ENCODE data around the gene ZNF565.
A peak's percentile ranks its signal among the peaks of the same experiment; 100 is the strongest.

Gene ZNF565

DNA sequence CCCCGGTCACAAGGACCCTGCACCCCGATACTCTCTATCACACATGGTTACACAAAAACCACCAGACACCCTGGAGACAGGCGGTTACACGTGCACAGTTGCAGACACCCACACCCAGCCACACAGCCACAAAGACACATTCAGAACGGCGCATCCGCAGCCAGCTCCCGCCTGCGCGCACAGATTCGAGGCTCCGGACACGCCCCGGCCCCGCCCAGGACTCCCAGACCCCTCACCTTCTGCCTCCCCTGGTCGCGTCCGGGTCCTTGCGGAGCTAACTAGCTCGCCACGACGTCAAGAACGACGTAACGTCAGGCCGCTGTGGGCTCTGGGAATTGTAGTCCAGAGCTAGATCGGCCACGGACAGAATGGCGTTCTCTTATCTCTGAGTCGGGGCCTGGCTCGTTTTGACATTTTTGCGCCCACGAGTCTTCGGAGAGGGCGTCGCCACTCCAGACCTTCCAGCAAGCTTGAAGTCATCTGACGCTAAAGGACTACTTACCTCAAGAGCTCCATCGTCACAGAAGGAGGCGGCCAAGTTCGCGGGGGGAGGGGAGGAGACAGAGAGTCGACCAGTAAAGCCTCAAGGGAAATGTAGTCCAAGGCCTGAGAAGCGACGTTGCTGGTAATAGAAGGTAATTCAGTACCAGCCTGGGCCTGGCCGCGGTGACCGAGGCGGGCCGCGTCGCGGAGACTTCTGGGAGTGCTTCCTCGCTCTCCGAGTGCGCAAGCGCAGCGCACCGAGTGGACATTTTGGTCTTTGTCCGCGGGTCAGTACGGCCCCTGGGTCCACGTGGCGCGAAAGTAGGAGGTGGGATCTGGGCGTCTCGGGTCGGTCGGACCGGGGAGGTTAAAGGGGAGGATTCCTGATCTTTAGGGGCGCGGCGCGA, at the start of gene ZNF565, which contains the start of gene ZNF146:
Gene ZNF565, minus strand, starts transcription at position 280 of the 890 bp plus-strand sequence. CDS start 12,680 bp downstream, outside the sequence.
Gene ZNF146, plus strand, starts transcription at position 721 of the 890 bp plus-strand sequence. CDS start 21,335 bp downstream, outside the sequence.
- Histone ChIP-seq H3K27ac (ENCODE audit: low read depth, low read length) (peak within 1 kb of the TSS; percentile 89), H3K9me3 (ENCODE audit: control insufficient read depth, insufficient read depth, low read depth, low read length) (no peaks in the 10 kb centered on the region), H3K4me1 (ENCODE audit: control insufficient read depth, insufficient read depth, low read length) (peaks cover 5% of the 10 kb centered on the region), H3K9ac (ENCODE audit: low read length) (peak within 1 kb of the TSS; percentile 97), H3K36me3 (ENCODE audit: control insufficient read depth, insufficient read depth, low read length) (peaks cover 18% of the 10 kb centered on the region), H3K27me3 (ENCODE audit: control insufficient read depth, insufficient read depth, low read length) (no peaks in the 10 kb centered on the region), H3K4me3 (ENCODE audit: low read depth, low read length) (peak within 1 kb of the TSS; percentile 79)

DNA sequence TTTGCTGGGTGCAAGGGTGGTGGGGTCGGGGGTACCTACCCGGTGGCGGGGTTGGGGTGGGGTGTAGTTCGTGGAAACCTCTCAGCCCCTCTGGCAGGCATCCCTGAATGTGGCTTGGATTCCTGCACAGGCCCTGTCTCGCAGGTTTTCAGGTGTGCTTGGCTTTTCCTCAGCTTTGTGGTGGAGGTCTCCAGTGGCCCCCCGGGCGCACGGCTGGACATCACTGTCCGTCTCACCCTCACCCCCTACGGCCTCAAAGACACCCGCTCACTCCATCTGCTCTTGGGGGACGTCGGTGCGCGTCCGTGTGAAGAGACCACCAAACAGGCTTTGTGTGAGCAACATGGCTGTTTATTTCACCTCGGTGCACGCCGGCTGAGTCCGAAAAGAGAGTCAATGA, 44.7 kb upstream of the ZNF565 start:
- Histone ChIP-seq H3K27ac (ENCODE audit: low read depth, low read length) (no peak overlapping the region), H3K36me3 (ENCODE audit: control insufficient read depth, insufficient read depth, low read length) (no peaks in the 10 kb centered on the region), H3K9me3 (ENCODE audit: control insufficient read depth, insufficient read depth, low read depth, low read length) (0 out of 2 replicates have a peak, but pooled peaks cover 3% of the 10 kb centered on the region), H3K9ac (ENCODE audit: low read length) (no peak overlapping the region), H3K4me1 (ENCODE audit: control insufficient read depth, insufficient read depth, low read length) (no peaks in the 10 kb centered on the region), H3K4me3 (ENCODE audit: low read depth, low read length) (no peak overlapping the region), H3K27me3 (ENCODE audit: control insufficient read depth, insufficient read depth, low read length) (no peaks in the 10 kb centered on the region)

DNA sequence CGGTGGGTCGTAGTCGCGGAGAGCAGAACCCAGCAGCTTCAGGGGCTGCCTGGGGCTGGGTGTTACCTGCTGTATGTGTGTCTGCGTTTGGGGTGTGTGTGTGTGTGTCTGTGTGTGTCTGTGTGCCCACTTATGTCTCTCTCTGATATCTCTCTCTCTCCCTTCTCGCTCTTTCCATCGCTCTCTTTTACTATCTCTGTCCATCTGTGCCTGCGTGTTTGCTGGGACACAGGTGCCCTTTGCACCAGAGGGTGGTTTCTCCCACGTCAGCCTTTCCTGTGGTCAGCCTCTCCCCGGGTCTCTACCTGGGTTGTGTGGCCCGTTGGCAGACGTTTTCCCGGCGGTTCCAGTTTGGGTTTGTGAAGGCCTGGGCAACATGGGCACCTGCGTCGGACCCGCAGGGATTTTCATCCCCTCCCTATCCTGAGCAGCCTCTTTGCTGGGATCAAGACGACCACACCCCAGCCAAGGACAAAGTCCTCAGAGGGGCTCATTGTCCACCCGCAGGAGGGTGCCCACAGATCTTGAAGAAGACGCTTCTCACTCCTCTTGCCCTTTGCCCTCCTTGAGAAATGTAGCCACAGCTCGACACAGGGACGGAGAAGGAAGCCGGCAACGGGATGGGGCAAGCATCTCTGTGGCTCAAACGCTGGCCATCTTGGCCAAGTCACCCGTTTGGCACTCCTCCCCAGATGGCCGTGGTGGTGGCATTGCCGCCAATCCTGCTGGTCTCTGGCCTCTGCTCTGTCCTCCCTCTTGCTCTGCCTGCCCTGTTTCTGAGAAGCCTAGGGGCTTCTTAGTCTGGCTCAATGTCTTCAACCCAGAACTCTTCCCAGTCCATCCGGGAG, 43.8 kb upstream of the ZNF565 start:
- H3K4me3 ChIP-seq (ENCODE audit: low read depth, low read length) = peak overlapping the region; percentile 57

DNA sequence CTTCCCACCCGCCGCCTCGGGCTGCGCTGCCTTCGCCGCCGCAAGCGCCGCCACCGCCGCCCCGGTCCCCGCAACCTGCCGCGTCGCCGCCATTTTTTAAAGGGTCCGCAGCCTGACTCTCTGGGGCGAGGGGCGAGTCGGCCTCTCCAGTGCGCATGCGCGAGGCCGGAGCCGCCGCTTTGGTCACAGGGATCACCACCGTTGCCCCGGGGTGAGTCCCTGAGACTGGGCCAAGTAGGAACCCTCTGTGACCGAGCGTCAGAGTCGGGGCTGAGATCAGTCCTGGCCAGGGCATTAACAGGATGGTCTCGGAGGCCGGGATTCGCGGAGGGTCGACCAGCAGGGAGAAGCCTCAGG, 43.0 kb upstream of the ZNF565 start:
- Histone ChIP-seq H3K36me3 (ENCODE audit: control insufficient read depth, insufficient read depth, low read length) (no peaks in the 10 kb centered on the region), H3K27ac (ENCODE audit: low read depth, low read length) (no peak overlapping the region; the same call in 1 of the 2 replicates), H3K4me3 (ENCODE audit: low read depth, low read length) (peak overlapping the region; percentile 57), H3K9ac (ENCODE audit: low read length) (peak overlapping the region; percentile 58), H3K4me1 (ENCODE audit: control insufficient read depth, insufficient read depth, low read length) (no peaks in the 10 kb centered on the region), H3K9me3 (ENCODE audit: control insufficient read depth, insufficient read depth, low read depth, low read length) (0 out of 2 replicates have a peak, but pooled peaks cover 4% of the 10 kb centered on the region), H3K27me3 (ENCODE audit: control insufficient read depth, insufficient read depth, low read length) (no peaks in the 10 kb centered on the region)

More for the DNA sequence above, 43.8 kb upstream of the ZNF565 start:
- Histone ChIP-seq H3K27me3 (ENCODE audit: control insufficient read depth, insufficient read depth, low read length) (no peaks in the 10 kb centered on the region), H3K9ac (ENCODE audit: low read length) (no peak overlapping the region), H3K4me1 (ENCODE audit: control insufficient read depth, insufficient read depth, low read length) (no peaks in the 10 kb centered on the region), H3K9me3 (ENCODE audit: control insufficient read depth, insufficient read depth, low read depth, low read length) (0 out of 2 replicates have a peak, but pooled peaks cover 3% of the 10 kb centered on the region), H3K27ac (ENCODE audit: low read depth, low read length) (no peak overlapping the region), H3K36me3 (ENCODE audit: control insufficient read depth, insufficient read depth, low read length) (no peaks in the 10 kb centered on the region)

DNA sequence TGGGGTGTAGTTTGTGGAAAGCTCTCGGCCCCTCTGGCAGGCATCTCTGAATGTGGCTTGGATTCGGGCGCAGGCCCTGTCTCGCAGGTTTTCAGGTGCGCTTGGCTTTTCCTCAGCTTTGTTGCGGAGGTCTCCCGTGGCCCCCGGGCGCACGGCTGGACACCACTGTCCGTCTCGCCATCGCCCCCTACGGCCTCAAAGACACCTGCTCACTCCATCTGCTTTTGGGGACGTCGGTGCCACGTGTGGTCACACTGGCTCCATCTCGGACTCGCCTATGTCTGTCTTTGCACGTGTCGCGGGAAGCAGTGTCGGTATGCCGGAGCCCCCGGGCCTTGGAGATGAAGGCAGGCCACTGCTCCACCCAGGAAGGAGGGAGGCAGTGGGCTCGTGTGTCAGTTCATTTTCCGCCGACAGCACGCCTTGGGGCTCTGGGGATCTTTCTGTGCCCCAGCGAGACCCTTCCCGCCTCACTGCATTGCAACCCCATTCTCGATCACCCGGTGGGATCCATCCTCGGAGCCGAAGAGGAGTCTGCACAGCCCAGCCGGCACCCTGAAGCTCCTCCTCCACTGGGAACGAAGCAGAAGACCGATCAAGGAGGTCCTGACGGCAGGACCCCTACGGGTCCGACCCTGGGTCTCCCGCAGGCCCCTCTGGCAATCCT, 42.5 kb upstream of the ZNF565 start:
- Histone ChIP-seq H3K4me1 (ENCODE audit: control insufficient read depth, insufficient read depth, low read length) (no peaks in the 10 kb centered on the region), H3K36me3 (ENCODE audit: control insufficient read depth, insufficient read depth, low read length) (no peaks in the 10 kb centered on the region), H3K9me3 (ENCODE audit: control insufficient read depth, insufficient read depth, low read depth, low read length) (0 out of 2 replicates have a peak, but pooled peaks cover 6% of the 10 kb centered on the region), H3K9ac (ENCODE audit: low read length) (peak overlapping the region; percentile 58), H3K27ac (ENCODE audit: low read depth, low read length) (no peak overlapping the region; the same call in 1 of the 2 replicates), H3K4me3 (ENCODE audit: low read depth, low read length) (peak overlapping the region; percentile 57), H3K27me3 (ENCODE audit: control insufficient read depth, insufficient read depth, low read length) (no peaks in the 10 kb centered on the region)

DNA sequence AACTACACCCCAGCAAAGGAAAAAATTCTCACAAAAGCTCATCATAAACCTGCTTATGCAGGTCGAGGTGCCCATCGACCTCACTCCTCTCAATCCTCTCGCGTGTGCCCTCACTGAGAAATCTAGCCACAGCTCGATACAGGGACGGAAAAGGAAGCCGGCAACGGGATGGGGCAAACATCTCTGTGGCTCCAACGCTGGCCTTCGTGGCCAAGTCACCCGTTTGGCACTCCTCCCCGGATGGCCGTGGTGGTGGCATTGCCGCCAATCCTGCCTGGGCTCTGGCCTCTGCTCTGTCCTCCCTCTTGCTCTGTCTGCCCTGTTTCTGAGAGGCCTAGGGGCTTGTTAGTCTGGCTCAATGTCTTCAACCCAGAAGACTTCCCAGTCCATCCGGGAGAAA, 41.6 kb upstream of the ZNF565 start:
- Histone ChIP-seq H3K36me3 (ENCODE audit: control insufficient read depth, insufficient read depth, low read length) (no peaks in the 10 kb centered on the region), H3K4me3 (ENCODE audit: low read depth, low read length) (no peak overlapping the region), H3K27me3 (ENCODE audit: control insufficient read depth, insufficient read depth, low read length) (no peaks in the 10 kb centered on the region), H3K4me1 (ENCODE audit: control insufficient read depth, insufficient read depth, low read length) (no peaks in the 10 kb centered on the region), H3K27ac (ENCODE audit: low read depth, low read length) (no peak overlapping the region), H3K9me3 (ENCODE audit: control insufficient read depth, insufficient read depth, low read depth, low read length) (0 out of 2 replicates have a peak, but pooled peaks cover 6% of the 10 kb centered on the region), H3K9ac (ENCODE audit: low read length) (no peak overlapping the region)

DNA sequence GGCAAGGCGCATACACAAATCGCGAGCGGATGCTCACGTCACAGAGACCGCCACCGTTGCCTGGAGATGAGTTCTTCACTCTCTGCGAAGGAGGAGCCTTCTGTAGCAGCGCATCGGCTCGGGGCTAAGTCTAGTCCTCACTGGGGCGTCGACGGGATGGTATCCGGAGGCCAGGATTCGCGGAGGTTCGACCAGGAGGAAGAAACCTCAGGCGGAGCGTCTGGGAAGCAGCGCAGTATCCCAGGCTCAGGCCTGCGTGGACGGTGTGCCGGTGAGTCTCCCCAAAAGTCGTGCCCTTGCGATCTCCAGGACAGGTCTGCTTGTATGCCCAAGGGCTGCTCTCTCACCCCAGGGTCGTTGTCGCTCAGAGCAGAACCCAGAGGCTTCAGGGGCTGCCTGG, 40.9 kb upstream of the ZNF565 start:
- Histone ChIP-seq H3K4me3 (ENCODE audit: low read depth, low read length) (no peak overlapping the region), H3K9ac (ENCODE audit: low read length) (no peak overlapping the region), H3K36me3 (ENCODE audit: control insufficient read depth, insufficient read depth, low read length) (no peaks in the 10 kb centered on the region), H3K4me1 (ENCODE audit: control insufficient read depth, insufficient read depth, low read length) (no peaks in the 10 kb centered on the region), H3K27me3 (ENCODE audit: control insufficient read depth, insufficient read depth, low read length) (no peaks in the 10 kb centered on the region), H3K9me3 (ENCODE audit: control insufficient read depth, insufficient read depth, low read depth, low read length) (0 out of 2 replicates have a peak, but pooled peaks cover 6% of the 10 kb centered on the region), H3K27ac (ENCODE audit: low read depth, low read length) (no peak overlapping the region)

DNA sequence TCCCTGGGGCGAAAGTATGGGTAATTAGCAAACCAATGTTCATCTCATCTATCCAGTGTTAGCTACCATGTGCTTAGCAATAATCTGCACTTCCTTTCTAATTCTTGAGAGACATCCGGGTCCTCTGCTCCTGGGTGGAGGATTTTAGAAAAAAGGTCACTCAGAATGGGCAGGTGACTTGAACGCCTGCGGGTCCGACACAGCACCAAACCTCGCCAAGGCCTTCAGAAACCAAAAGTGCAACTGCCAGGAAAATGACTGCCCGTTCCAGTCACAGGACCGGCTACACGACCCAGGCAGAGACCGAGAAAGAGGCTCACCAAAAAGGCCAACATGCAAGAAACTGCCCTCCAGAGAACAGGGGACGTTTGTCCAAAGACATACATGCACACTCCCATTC, 40.4 kb upstream of the ZNF565 start:
- Histone ChIP-seq H3K9ac (ENCODE audit: low read length) (no peak overlapping the region), H3K4me3 (ENCODE audit: low read depth, low read length) (no peak overlapping the region), H3K4me1 (ENCODE audit: control insufficient read depth, insufficient read depth, low read length) (no peaks in the 10 kb centered on the region), H3K9me3 (ENCODE audit: control insufficient read depth, insufficient read depth, low read depth, low read length) (0 out of 2 replicates have a peak, but pooled peaks cover 6% of the 10 kb centered on the region), H3K27ac (ENCODE audit: low read depth, low read length) (no peak overlapping the region), H3K27me3 (ENCODE audit: control insufficient read depth, insufficient read depth, low read length) (no peaks in the 10 kb centered on the region), H3K36me3 (ENCODE audit: control insufficient read depth, insufficient read depth, low read length) (no peaks in the 10 kb centered on the region)

DNA sequence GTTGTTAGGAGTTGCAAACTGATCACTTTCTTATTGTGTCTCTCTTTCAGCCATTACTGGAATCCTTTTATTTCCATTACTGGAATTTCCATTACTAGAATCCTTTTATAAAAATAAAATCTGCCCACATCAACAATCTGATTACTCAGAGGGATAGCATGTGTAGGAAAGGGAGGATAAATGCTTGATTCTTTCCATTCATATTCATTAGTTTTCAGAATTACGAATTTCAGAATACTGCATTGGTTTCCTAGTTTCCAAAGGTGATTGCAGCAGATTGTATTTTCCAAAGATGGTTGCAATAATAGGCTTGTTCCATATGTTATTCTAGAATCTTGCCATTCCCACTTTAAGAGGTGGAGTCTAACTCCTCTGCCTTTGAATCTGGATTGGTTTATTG, 37.6 kb upstream of the ZNF565 start:
- Histone ChIP-seq H3K4me1 (ENCODE audit: control insufficient read depth, insufficient read depth, low read length) (peaks cover 11% of the 10 kb centered on the region), H3K36me3 (ENCODE audit: control insufficient read depth, insufficient read depth, low read length) (no peaks in the 10 kb centered on the region), H3K9me3 (ENCODE audit: control insufficient read depth, insufficient read depth, low read depth, low read length) (0 out of 2 replicates have a peak, but pooled peaks cover 6% of the 10 kb centered on the region), H3K27ac (ENCODE audit: low read depth, low read length) (no peak overlapping the region), H3K27me3 (ENCODE audit: control insufficient read depth, insufficient read depth, low read length) (no peaks in the 10 kb centered on the region), H3K9ac (ENCODE audit: low read length) (no peak overlapping the region), H3K4me3 (ENCODE audit: low read depth, low read length) (no peak overlapping the region)

DNA sequence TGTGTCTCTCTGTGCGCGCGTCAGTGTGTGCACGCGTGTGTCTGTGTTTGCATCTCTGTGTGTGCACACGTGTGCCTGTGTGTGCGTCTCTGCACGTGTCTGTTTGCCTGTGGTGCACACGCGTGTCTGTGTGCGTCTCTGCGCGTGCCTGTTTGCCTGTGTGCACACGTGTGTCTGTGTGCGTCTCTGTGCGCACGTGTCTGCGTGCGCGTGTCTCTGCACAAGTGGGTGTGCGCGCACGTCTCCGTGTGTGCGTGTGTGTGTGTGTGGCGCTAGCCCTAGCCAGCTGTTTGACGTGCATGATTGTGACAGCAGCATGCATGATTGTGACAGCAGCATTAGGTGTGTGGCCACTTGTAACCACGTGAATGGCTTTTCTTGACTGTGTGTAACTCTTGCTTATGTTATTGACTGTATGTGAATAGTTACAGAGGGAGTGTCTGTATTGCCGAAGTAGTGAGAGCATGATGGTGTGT, 31.6 kb upstream of the ZNF565 start:
- peaks cover 24% of the 10 kb centered on the region for H3K4me1 ChIP-seq (ENCODE audit: control insufficient read depth, insufficient read depth, low read length)
- peak overlapping the region; percentile 64 for H3K4me3 ChIP-seq (ENCODE audit: low read depth, low read length)
- peak overlapping the region; percentile 56; the same call in 1 of the 2 replicates for H3K27ac ChIP-seq (ENCODE audit: low read depth, low read length)
- H3K9me3 ChIP-seq (ENCODE audit: control insufficient read depth, insufficient read depth, low read depth, low read length) = no peaks in the 10 kb centered on the region
- H3K27me3 ChIP-seq (ENCODE audit: control insufficient read depth, insufficient read depth, low read length) = no peaks in the 10 kb centered on the region
- no peaks in the 10 kb centered on the region for H3K36me3 ChIP-seq (ENCODE audit: control insufficient read depth, insufficient read depth, low read length)
- H3K9ac ChIP-seq (ENCODE audit: low read length) = peak overlapping the region; percentile 76

All from HUES6 (cell line).